ENCODE results near the gene RAB38.

Gene RAB38

GRCh38 chr11:88203604-88204003, 28.4 kb upstream of the RAB38 start:
- no peak for DNase-seq (ENCODE audit: low spot score)
- ChIA-PET POLR2A (ENCODE audit: low non-redundant PET) (no interaction called here), CTCF (no interaction called here)
- no peak overlapping the region for H3K27ac ChIP-seq
- TF ChIP-seq, protein P1, sequence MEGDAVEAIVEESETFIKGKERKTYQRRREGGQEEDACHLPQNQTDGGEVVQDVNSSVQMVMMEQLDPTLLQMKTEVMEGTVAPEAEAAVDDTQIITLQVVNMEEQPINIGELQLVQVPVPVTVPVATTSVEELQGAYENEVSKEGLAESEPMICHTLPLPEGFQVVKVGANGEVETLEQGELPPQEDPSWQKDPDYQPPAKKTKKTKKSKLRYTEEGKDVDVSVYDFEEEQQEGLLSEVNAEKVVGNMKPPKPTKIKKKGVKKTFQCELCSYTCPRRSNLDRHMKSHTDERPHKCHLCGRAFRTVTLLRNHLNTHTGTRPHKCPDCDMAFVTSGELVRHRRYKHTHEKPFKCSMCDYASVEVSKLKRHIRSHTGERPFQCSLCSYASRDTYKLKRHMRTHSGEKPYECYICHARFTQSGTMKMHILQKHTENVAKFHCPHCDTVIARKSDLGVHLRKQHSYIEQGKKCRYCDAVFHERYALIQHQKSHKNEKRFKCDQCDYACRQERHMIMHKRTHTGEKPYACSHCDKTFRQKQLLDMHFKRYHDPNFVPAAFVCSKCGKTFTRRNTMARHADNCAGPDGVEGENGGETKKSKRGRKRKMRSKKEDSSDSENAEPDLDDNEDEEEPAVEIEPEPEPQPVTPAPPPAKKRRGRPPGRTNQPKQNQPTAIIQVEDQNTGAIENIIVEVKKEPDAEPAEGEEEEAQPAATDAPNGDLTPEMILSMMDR (conservative IDR thresholded peaks at IDR 0.05; ENCODE audit: low read depth), result no peak

DNA sequence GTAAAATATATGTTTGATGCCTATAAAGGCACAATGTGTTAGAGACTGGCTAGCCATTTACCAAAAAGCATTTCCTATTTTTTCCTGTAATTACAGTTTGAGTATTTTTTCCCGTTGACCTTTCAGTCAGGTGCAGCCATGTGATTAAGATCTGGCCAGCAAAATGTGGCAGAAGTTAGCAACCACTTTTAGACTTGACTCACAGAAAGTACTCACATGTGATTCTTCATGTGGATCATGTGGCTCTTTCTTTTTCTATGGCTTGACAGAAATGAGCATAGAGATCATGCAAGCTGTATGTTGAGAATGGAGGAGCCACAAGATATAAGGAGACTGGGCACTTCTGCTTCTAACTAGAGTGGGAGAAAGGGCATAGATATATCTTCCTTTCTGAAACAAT, 27.3 kb upstream of the RAB38 start:
- TF ChIP-seq, protein P1 (conservative IDR thresholded peaks at IDR 0.05; ENCODE audit: low read depth), result no peak
- H3K27ac ChIP-seq, result no peak overlapping the region
- ChIA-PET CTCF (no interaction called here), POLR2A (ENCODE audit: low non-redundant PET) (no interaction called here)
- DNase-seq (ENCODE audit: low spot score), result no peak

- ChIA-PET POLR2A (ENCODE audit: low non-redundant PET) (no interaction called here), CTCF (no interaction called here)
Observed at GRCh38 chr11:88196393-88196792, 21.1 kb upstream of the RAB38 start.

GRCh38 chr11:88195908-88196307, 20.7 kb upstream of the RAB38 start:
- H3K27ac ChIP-seq, result no peak overlapping the region
- POLR2A ChIA-PET (ENCODE audit: low non-redundant PET), result no interaction called here
- TF ChIP-seq, protein P1 (conservative IDR thresholded peaks at IDR 0.05; ENCODE audit: low read depth), result no peak
- DNase-seq (ENCODE audit: low spot score), result no peak
- CTCF ChIA-PET, result no interaction called here

More at GRCh38 chr11:88196393-88196792, 21.1 kb upstream of the RAB38 start:
- H3K27ac ChIP-seq, result no peak overlapping the region
- DNase-seq (ENCODE audit: low spot score), result no peak
- TF ChIP-seq, protein P1 (conservative IDR thresholded peaks at IDR 0.05; ENCODE audit: low read depth), result no peak

DNA sequence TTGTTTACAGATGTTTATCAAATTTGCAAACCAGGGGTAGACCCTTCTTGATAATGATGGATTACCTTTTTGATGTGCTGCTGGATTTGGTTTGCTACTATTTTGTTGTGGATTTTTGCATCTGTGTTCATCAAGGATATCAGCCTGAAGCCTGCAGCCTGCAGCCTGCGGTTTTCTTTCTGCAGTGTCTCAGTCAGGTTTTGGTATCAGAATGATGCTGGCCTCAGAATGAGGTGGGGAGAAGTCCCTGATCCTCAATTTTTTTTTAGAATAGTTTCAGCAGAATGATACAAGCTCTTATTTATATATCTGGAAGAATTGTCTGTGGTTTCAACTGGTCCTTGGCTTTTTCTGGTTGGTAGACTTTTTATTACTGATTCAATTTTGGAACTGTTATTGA, 19.7 kb upstream of the RAB38 start:
- POLR2A ChIA-PET (ENCODE audit: low non-redundant PET), result no interaction called here
- CTCF ChIA-PET, result no interaction called here
- no peak overlapping the region for H3K27ac ChIP-seq

GRCh38 chr11:88193278-88193677, 18.0 kb upstream of the RAB38 start:
- CTCF ChIA-PET, result interaction anchor here (0.7 kb wide), 1 partner anchor 886 kb away, joined by 3 read pairs; no protein-coding TSS in a partner anchor
- DNase-seq (ENCODE audit: low spot score), result no peak
- TF ChIP-seq, protein P1 (conservative IDR thresholded peaks at IDR 0.05; ENCODE audit: low read depth), result no peak
- no peak overlapping the region for H3K27ac ChIP-seq
- POLR2A ChIA-PET (ENCODE audit: low non-redundant PET), result no interaction called here

More for the DNA sequence above, 19.7 kb upstream of the RAB38 start:
- TF ChIP-seq, protein P1 (conservative IDR thresholded peaks at IDR 0.05; ENCODE audit: low read depth), result no peak
- DNase-seq (ENCODE audit: low spot score), result no peak

DNA sequence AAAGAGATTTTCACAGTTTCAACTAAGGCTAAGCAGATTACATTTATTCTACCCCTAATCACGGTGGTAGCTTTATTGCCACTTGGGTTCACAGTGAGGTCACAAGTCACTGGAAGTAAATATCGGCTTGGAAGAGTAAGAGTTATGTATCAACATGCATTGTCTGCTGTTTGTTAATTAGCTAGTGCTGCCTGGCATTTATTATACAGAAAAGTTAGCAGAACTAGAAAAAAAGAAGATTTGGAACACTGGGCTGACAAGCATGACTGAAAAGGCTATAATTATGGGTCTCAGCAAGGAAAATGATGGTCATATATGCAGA, 13.7 kb upstream of the RAB38 start:
- TF ChIP-seq, protein P1 (conservative IDR thresholded peaks at IDR 0.05; ENCODE audit: low read depth), result no peak
- CTCF ChIA-PET, result no interaction called here

More for the DNA sequence above, 13.7 kb upstream of the RAB38 start:
- no peak for DNase-seq (ENCODE audit: low spot score)
- H3K27ac ChIP-seq, result no peak overlapping the region
- POLR2A ChIA-PET (ENCODE audit: low non-redundant PET), result no interaction called here

All from RWPE1 (cell line).